ENCODE data around the gene MYO9A.

MYO9A gene

GRCh38 chr15:71825021-71825730 lies 292.8 kb downstream of the MYO9A start:
- DNase-seq = no peak
- no peak overlapping the region for H3K9ac ChIP-seq (ENCODE audit: low read depth, low read length)
- no peak overlapping the region for H3K4me3 ChIP-seq (ENCODE audit: low read depth in 1 of 2, low read length in 2 of 2)
- H3K36me3 ChIP-seq (ENCODE audit: insufficient read depth, low read length) = peaks cover 24% of the 10 kb centered on the region; the same call in 1 of the 2 replicates
- no peaks in the 10 kb centered on the region for H4K20me1 ChIP-seq (ENCODE audit: insufficient read depth, low read length)
- no peak overlapping the region for H3K27ac ChIP-seq (ENCODE audit: low read length)
- H3K27me3 ChIP-seq (ENCODE audit: insufficient read depth, low read length, poor library complexity) = no peaks in the 10 kb centered on the region
- H3K4me1 ChIP-seq (ENCODE audit: insufficient read depth, low read length) = no peaks in the 10 kb centered on the region
- H3K79me2 ChIP-seq (ENCODE audit: insufficient read depth, low read length) = no peaks in the 10 kb centered on the region
- H3K9me3 ChIP-seq (ENCODE audit: insufficient read depth, low read length, severe bottlenecking) = no peaks in the 10 kb centered on the region
- no peak overlapping the region for H2AFZ ChIP-seq (ENCODE audit: low read depth, low read length)
- TF ChIP-seq EZH2 (IDR thresholded peaks at IDR 0.05; ENCODE audit: borderline replicate concordance, low read depth, low read length, severe bottlenecking) (no peak), CTCF (IDR thresholded peaks at IDR 0.05; ENCODE audit: borderline replicate concordance, extremely low read depth, low read length, poor library complexity, severe bottlenecking) (no peak)
- no peak overlapping the region for H3K4me2 ChIP-seq (ENCODE audit: insufficient read depth, low read length)
- ATAC-seq (ENCODE audit: insufficient read depth, low read depth) = no peak

- no peak overlapping the region for H3K9ac ChIP-seq (ENCODE audit: low read depth, low read length)
- no peaks in the 10 kb centered on the region for H3K9me3 ChIP-seq (ENCODE audit: insufficient read depth, low read length, severe bottlenecking)
- no peaks in the 10 kb centered on the region for H3K27me3 ChIP-seq (ENCODE audit: insufficient read depth, low read length, poor library complexity)
- H3K4me2 ChIP-seq (ENCODE audit: insufficient read depth, low read length) = no peak overlapping the region
- H4K20me1 ChIP-seq (ENCODE audit: insufficient read depth, low read length) = no peaks in the 10 kb centered on the region
- TF ChIP-seq CTCF (IDR thresholded peaks at IDR 0.05; ENCODE audit: borderline replicate concordance, extremely low read depth, low read length, poor library complexity, severe bottlenecking) = no peak
- TF ChIP-seq EZH2 (IDR thresholded peaks at IDR 0.05; ENCODE audit: borderline replicate concordance, low read depth, low read length, severe bottlenecking) = no peak
- H3K27ac ChIP-seq (ENCODE audit: low read length) = no peak overlapping the region
- no peaks in the 10 kb centered on the region for H3K4me1 ChIP-seq (ENCODE audit: insufficient read depth, low read length)
- DNase-seq (no peak), ATAC-seq (ENCODE audit: insufficient read depth, low read depth) (no peak)
- H2AFZ ChIP-seq (ENCODE audit: low read depth, low read length) = no peak overlapping the region
- H3K79me2 ChIP-seq (ENCODE audit: insufficient read depth, low read length) = no peaks in the 10 kb centered on the region
- no peak overlapping the region for H3K4me3 ChIP-seq (ENCODE audit: low read depth in 1 of 2, low read length in 2 of 2)
- H3K36me3 ChIP-seq (ENCODE audit: insufficient read depth, low read length) = peaks cover 20% of the 10 kb centered on the region; the same call in 1 of the 2 replicates
Measured at GRCh38 chr15:71823801-71824200, 294.1 kb downstream of the MYO9A start.

- H3K36me3 ChIP-seq (ENCODE audit: insufficient read depth, low read length) = peaks cover 19% of the 10 kb centered on the region; the same call in 1 of the 2 replicates
- H3K4me1 ChIP-seq (ENCODE audit: insufficient read depth, low read length) = no peaks in the 10 kb centered on the region
- TF ChIP-seq CTCF (IDR thresholded peaks at IDR 0.05; ENCODE audit: borderline replicate concordance, extremely low read depth, low read length, poor library complexity, severe bottlenecking) = no peak
- H3K4me3 ChIP-seq (ENCODE audit: low read depth in 1 of 2, low read length in 2 of 2) = no peak overlapping the region
- H3K4me2 ChIP-seq (ENCODE audit: insufficient read depth, low read length) = no peak overlapping the region
- H4K20me1 ChIP-seq (ENCODE audit: insufficient read depth, low read length) = no peaks in the 10 kb centered on the region
- H3K79me2 ChIP-seq (ENCODE audit: insufficient read depth, low read length) = no peaks in the 10 kb centered on the region
- no peak overlapping the region for H3K9ac ChIP-seq (ENCODE audit: low read depth, low read length)
- no peak for ATAC-seq (ENCODE audit: insufficient read depth, low read depth)
- no peaks in the 10 kb centered on the region for H3K9me3 ChIP-seq (ENCODE audit: insufficient read depth, low read length, severe bottlenecking)
- no peak for DNase-seq
- no peaks in the 10 kb centered on the region for H3K27me3 ChIP-seq (ENCODE audit: insufficient read depth, low read length, poor library complexity)
- H3K27ac ChIP-seq (ENCODE audit: low read length) = no peak overlapping the region
- no peak overlapping the region for H2AFZ ChIP-seq (ENCODE audit: low read depth, low read length)
Measured at GRCh38 chr15:71822890-71823630, 294.9 kb downstream of the MYO9A start.
